Measurements from ENCODE around the gene PLAC8.

Gene PLAC8

DNA sequence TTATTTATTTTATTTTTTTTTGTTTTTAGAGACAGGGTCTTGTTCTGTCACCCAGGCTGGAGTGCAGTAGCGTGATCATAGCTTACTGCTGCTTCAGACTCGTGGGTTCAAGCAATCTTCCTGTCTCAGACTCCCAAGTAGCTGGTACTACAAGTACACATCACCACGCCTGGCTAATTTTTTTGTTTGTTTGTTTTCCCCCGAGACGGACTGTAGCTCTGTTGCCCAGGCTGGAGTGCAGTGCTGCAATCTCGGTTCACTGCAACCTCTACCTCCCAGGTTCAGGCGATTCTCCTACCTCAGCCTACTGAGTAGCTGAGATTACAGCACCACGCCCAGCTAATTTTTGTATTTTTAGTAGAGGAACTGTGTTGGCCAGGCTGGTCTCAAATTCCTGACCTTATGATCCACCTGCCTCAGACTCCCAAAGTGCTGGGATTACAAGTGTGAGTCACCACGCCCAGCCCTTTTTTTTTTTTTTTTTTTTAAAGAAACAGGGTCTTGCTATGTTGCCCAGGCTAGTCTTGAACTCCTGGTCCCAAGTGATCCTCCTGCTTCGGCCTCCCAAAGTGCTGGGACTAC is 47.4 kb downstream of the PLAC8 start:
- TF ChIP-seq, protein P1, sequence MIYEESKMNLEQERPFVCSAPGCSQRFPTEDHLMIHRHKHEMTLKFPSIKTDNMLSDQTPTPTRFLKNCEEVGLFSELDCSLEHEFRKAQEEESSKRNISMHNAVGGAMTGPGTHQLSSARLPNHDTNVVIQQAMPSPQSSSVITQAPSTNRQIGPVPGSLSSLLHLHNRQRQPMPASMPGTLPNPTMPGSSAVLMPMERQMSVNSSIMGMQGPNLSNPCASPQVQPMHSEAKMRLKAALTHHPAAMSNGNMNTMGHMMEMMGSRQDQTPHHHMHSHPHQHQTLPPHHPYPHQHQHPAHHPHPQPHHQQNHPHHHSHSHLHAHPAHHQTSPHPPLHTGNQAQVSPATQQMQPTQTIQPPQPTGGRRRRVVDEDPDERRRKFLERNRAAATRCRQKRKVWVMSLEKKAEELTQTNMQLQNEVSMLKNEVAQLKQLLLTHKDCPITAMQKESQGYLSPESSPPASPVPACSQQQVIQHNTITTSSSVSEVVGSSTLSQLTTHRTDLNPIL (CRISPR knock-in tag; IDR thresholded peaks at IDR 0.05; ENCODE audit: low read depth): no peak
- TF ChIP-seq ISL1 (CRISPR knock-in tag; IDR thresholded peaks at IDR 0.05) (no peak), CSDC2 (CRISPR knock-in tag; IDR thresholded peaks at IDR 0.05) (no peak), RARB (CRISPR knock-in tag; IDR thresholded peaks at IDR 0.05) (no peak), ZNF8 (CRISPR knock-in tag; IDR thresholded peaks at IDR 0.05) (no peak), ZNF565 (CRISPR knock-in tag; conservative IDR thresholded peaks at IDR 0.05; ENCODE audit: low read depth) (no peak), PATZ1 (CRISPR knock-in tag; IDR thresholded peaks at IDR 0.05; ENCODE audit: borderline replicate concordance) (no peak), ZFP30 (CRISPR knock-in tag; IDR thresholded peaks at IDR 0.05) (no peak), SNAI2 (CRISPR knock-in tag; IDR thresholded peaks at IDR 0.05) (no peak), ESRRG (CRISPR knock-in tag; IDR thresholded peaks at IDR 0.05) (no peak), TCF4 (CRISPR knock-in tag; IDR thresholded peaks at IDR 0.05; ENCODE audit: borderline replicate concordance) (no peak)
- ATAC-seq: no peak

GRCh38 chr4:83065266-83065665 is 49.3 kb downstream of the PLAC8 start:
- ATAC-seq: no peak
- TF ChIP-seq ESRRG (CRISPR knock-in tag; IDR thresholded peaks at IDR 0.05): no peak
- TF ChIP-seq RARB (CRISPR knock-in tag; IDR thresholded peaks at IDR 0.05): no peak
- TF ChIP-seq, protein P1 (CRISPR knock-in tag; IDR thresholded peaks at IDR 0.05; ENCODE audit: low read depth): no peak

DNA sequence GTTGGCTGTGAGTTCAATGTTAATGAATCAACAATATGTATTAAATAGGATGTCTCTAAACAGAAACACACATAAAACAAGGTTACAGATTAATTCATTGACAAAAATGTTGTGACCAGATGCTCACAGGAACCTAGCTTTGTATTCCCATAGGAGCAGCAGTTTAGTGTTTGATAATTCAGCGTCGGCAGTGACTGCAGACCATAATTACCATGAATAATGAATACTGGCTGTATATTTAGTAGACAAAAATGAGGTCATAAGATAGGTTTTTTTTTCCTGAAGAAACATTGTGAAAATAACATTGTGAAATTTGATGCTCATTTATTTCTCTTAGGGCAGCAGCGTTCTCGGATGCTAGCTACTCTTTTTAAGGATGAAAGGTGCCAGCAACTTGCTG is 51.8 kb downstream of the PLAC8 start:
- TF ChIP-seq ESRRG (CRISPR knock-in tag; IDR thresholded peaks at IDR 0.05) (no peak), OSR1 (CRISPR knock-in tag; IDR thresholded peaks at IDR 0.05) (no peak), ZC3H10 (CRISPR knock-in tag; IDR thresholded peaks at IDR 0.05) (no peak), ZNF8 (CRISPR knock-in tag; IDR thresholded peaks at IDR 0.05) (no peak), CSDC2 (CRISPR knock-in tag; IDR thresholded peaks at IDR 0.05) (no peak), ZFP30 (CRISPR knock-in tag; IDR thresholded peaks at IDR 0.05) (no peak), GLIS3 (CRISPR knock-in tag; IDR thresholded peaks at IDR 0.05) (no peak), RARB (CRISPR knock-in tag; IDR thresholded peaks at IDR 0.05) (no peak), BACH2 (CRISPR knock-in tag; IDR thresholded peaks at IDR 0.05; ENCODE audit: borderline replicate concordance) (no peak), TOX (CRISPR knock-in tag; IDR thresholded peaks at IDR 0.05; ENCODE audit: borderline replicate concordance) (no peak), PATZ1 (CRISPR knock-in tag; IDR thresholded peaks at IDR 0.05; ENCODE audit: borderline replicate concordance) (no peak), TCF4 (CRISPR knock-in tag; IDR thresholded peaks at IDR 0.05; ENCODE audit: borderline replicate concordance) (no peak), SNAI2 (CRISPR knock-in tag; IDR thresholded peaks at IDR 0.05) (no peak)
- no peak for ATAC-seq

GRCh38 chr4:83054928-83055327 is 59.6 kb downstream of the PLAC8 start:
- peak; percentile 34; the same call in 1 of the 3 replicates for ATAC-seq
- TF ChIP-seq, protein P1 (CRISPR knock-in tag; IDR thresholded peaks at IDR 0.05; ENCODE audit: low read depth): no peak
- TF ChIP-seq PPARA (CRISPR knock-in tag; IDR thresholded peaks at IDR 0.05; ENCODE audit: borderline replicate concordance) (no peak), ISL1 (CRISPR knock-in tag; IDR thresholded peaks at IDR 0.05) (no peak), ZNF70 (CRISPR knock-in tag; IDR thresholded peaks at IDR 0.05) (no peak), ZFP3 (CRISPR knock-in tag; IDR thresholded peaks at IDR 0.05) (no peak), GLIS3 (CRISPR knock-in tag; IDR thresholded peaks at IDR 0.05) (no peak), TOX (CRISPR knock-in tag; IDR thresholded peaks at IDR 0.05; ENCODE audit: borderline replicate concordance) (no peak), CSDC2 (CRISPR knock-in tag; IDR thresholded peaks at IDR 0.05) (no peak), ZFP30 (CRISPR knock-in tag; IDR thresholded peaks at IDR 0.05) (no peak), ZNF565 (CRISPR knock-in tag; conservative IDR thresholded peaks at IDR 0.05; ENCODE audit: low read depth) (no peak)
- TF ChIP-seq, protein P2, sequence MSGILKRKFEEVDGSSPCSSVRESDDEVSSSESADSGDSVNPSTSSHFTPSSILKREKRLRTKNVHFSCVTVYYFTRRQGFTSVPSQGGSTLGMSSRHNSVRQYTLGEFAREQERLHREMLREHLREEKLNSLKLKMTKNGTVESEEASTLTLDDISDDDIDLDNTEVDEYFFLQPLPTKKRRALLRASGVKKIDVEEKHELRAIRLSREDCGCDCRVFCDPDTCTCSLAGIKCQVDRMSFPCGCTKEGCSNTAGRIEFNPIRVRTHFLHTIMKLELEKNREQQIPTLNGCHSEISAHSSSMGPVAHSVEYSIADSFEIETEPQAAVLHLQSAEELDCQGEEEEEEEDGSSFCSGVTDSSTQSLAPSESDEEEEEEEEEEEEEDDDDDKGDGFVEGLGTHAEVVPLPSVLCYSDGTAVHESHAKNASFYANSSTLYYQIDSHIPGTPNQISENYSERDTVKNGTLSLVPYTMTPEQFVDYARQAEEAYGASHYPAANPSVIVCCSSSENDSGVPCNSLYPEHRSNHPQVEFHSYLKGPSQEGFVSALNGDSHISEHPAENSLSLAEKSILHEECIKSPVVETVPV (CRISPR knock-in tag; IDR thresholded peaks at IDR 0.05): no peak
- TF ChIP-seq, protein P3, sequence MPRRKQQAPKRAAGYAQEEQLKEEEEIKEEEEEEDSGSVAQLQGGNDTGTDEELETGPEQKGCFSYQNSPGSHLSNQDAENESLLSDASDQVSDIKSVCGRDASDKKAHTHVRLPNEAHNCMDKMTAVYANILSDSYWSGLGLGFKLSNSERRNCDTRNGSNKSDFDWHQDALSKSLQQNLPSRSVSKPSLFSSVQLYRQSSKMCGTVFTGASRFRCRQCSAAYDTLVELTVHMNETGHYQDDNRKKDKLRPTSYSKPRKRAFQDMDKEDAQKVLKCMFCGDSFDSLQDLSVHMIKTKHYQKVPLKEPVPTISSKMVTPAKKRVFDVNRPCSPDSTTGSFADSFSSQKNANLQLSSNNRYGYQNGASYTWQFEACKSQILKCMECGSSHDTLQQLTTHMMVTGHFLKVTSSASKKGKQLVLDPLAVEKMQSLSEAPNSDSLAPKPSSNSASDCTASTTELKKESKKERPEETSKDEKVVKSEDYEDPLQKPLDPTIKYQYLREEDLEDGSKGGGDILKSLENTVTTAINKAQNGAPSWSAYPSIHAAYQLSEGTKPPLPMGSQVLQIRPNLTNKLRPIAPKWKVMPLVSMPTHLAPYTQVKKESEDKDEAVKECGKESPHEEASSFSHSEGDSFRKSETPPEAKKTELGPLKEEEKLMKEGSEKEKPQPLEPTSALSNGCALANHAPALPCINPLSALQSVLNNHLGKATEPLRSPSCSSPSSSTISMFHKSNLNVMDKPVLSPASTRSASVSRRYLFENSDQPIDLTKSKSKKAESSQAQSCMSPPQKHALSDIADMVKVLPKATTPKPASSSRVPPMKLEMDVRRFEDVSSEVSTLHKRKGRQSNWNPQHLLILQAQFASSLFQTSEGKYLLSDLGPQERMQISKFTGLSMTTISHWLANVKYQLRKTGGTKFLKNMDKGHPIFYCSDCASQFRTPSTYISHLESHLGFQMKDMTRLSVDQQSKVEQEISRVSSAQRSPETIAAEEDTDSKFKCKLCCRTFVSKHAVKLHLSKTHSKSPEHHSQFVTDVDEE (CRISPR knock-in tag; IDR thresholded peaks at IDR 0.05): no peak
